ENCODE measurements around the gene C2orf72.
"Not testable (repeated sequence)": the region's sequence is repeated elsewhere in the genome, so short reads cannot be mapped to it uniquely, and the experiment has no call there.

Gene C2orf72

GRCh38 chr2:231037202-231037730 is at the start of gene C2orf72:
Gene C2orf72, plus strand, starts transcription at chr2:231037523. Its CDS starts 43 bp downstream, at chr2:231037566.
- no peak for DNase-seq

- no peak for DNase-seq
These were observed 47.6 kb upstream of the C2orf72 start for GRCh38 chr2:230989731-230990130.

GRCh38 chr2:230990131-230990898 is 47.0 kb upstream of the C2orf72 start:
- DNase-seq = no peak

- DNase-seq = no peak
These were observed 46.5 kb upstream of the C2orf72 start for GRCh38 chr2:230990899-230991150.

- DNase-seq = no peak
These were observed 45.7 kb upstream of the C2orf72 start for GRCh38 chr2:230991598-230991997.

GRCh38 chr2:230995821-230996220 is 41.5 kb upstream of the C2orf72 start, which contains the start of gene SPATA3:
Gene SPATA3, plus strand, starts transcription at chr2:230996121. Its CDS starts 113 bp downstream, at chr2:230996234.
- DNase-seq = no peak

- DNase-seq = no peak
These were observed 40.7 kb upstream of the C2orf72 start for GRCh38 chr2:230996661-230997060.

- no peak for DNase-seq
These were observed 38.4 kb upstream of the C2orf72 start for GRCh38 chr2:230998882-230999281.

GRCh38 chr2:230999477-230999876 is 37.8 kb upstream of the C2orf72 start:
- DNase-seq = no peak

GRCh38 chr2:231000211-231000904 is 37.0 kb upstream of the C2orf72 start:
- DNase-seq = no peak

- DNase-seq = no peak
These were observed 36.3 kb upstream of the C2orf72 start for GRCh38 chr2:231001036-231001435.

- no peak for DNase-seq
These were observed 35.4 kb upstream of the C2orf72 start for GRCh38 chr2:231001921-231002320.

- DNase-seq = no peak
These were observed 34.7 kb upstream of the C2orf72 start for GRCh38 chr2:231002641-231003040.

- DNase-seq = no peak
These were observed 34.1 kb upstream of the C2orf72 start for GRCh38 chr2:231003186-231003585.

GRCh38 chr2:231004930-231005329 is 32.4 kb upstream of the C2orf72 start:
- DNase-seq = not testable (repeated sequence)

- DNase-seq = no peak
These were observed 29.8 kb upstream of the C2orf72 start for GRCh38 chr2:231007286-231008098.

GRCh38 chr2:231008131-231008530 is 29.2 kb upstream of the C2orf72 start:
- no peak for DNase-seq

GRCh38 chr2:231009236-231009919 is 27.9 kb upstream of the C2orf72 start:
- DNase-seq = no peak

GRCh38 chr2:231010201-231010730 is 27.1 kb upstream of the C2orf72 start:
- DNase-seq = no peak

GRCh38 chr2:231011526-231011925 is 25.8 kb upstream of the C2orf72 start:
- no peak for DNase-seq

- no peak for DNase-seq
These were observed 24.9 kb upstream of the C2orf72 start for GRCh38 chr2:231012463-231012862.

- no peak for DNase-seq
These were observed 23.5 kb upstream of the C2orf72 start for GRCh38 chr2:231013820-231014219.

GRCh38 chr2:231015478-231015877 is 21.8 kb upstream of the C2orf72 start:
- DNase-seq = no peak
